GM23338 (cell line): ENCODE results near the gene KIF6. TPM values are rescaled to one million over a fixed set of nuclear protein-coding genes. Genes with fewer than 3 reads are reported as not detected.

Experiments used
- ATAC-seq: fragments of 200-7000 bp; cut with Tn5 transposase; 3 replicates; pipeline ENCODE4 v1.9.1; 2020
- DNase-seq: peaks from one replicate; pipeline ENCODE4 v3.0.0-alpha.2; 2015; ENCODE audit warnings: low spot score
- H2AFZ ChIP-seq: fragments of 200-600 bp; sonication (generic); 2 replicates; pipeline ENCODE4 v1.8.0; 2016; ENCODE audit warnings: antibody characterized with exemption, mild to moderate bottlenecking, moderate library complexity
- H3F3A ChIP-seq: fragments of 200-600 bp; sonication (generic); replicated peaks from 2 replicates; pipeline ENCODE4 v1.8.0; 2017; ENCODE audit warnings: antibody characterized with exemption, mixed run types, low read depth
- H3K27ac ChIP-seq: fragments of 200-600 bp; sonication (generic); 2 replicates; pipeline ENCODE4 v1.6.1; 2016; ENCODE audit warnings: low read depth
- H3K27me3 ChIP-seq: fragments of 200-600 bp; sonication (generic); 2 replicates; pipeline ENCODE4 v1.8.0; 2016; ENCODE audit warnings: mild to moderate bottlenecking, mixed run types, moderate library complexity; ENCODE audit not compliant: insufficient read depth
- H3K36me3 ChIP-seq: fragments of 200-600 bp; sonication (generic); 2 replicates; pipeline ENCODE4 v1.8.0; 2016; ENCODE audit warnings: mild to moderate bottlenecking; ENCODE audit not compliant: insufficient read depth
- H3K4me1 ChIP-seq: fragments of 200-600 bp; sonication (generic); 2 replicates; pipeline ENCODE4 v1.8.0; 2016; ENCODE audit warnings: mild to moderate bottlenecking, moderate library complexity; ENCODE audit not compliant: insufficient read depth
- H3K4me2 ChIP-seq: fragments of 200-600 bp; sonication (generic); 2 replicates; pipeline ENCODE4 v1.7.1; 2017; ENCODE audit warnings: mixed run types
- H3K4me3 ChIP-seq: fragments of 200-600 bp; sonication (generic); 2 replicates; pipeline ENCODE4 v1.6.1; 2016; ENCODE audit warnings: mixed run types
- H3K79me2 ChIP-seq: fragments of 200-600 bp; sonication (generic); replicated peaks from 2 replicates; pipeline ENCODE4 v1.8.0; 2017; ENCODE audit warnings: mild to moderate bottlenecking; ENCODE audit not compliant: insufficient read depth
- H3K9me2 ChIP-seq: fragments of 200-600 bp; sonication (generic); 2 replicates; pipeline ENCODE4 v1.8.0; 2017; ENCODE audit not compliant: insufficient read depth
- H4K20me1 ChIP-seq: fragments of 200-600 bp; sonication (generic); replicated peaks from 2 replicates; pipeline ENCODE4 v1.8.0; 2017; ENCODE audit warnings: mild to moderate bottlenecking; ENCODE audit not compliant: insufficient read depth
- H3K27ac Mint-ChIP-seq: 2 replicates; pipeline ENCODE4 v1.8.0; 2020; ENCODE audit warnings: inconsistent platforms, mild to moderate bottlenecking, moderate library complexity, mixed read lengths
- H3K27me3 Mint-ChIP-seq: 3 replicates; pipeline ENCODE4 v1.8.0; 2022; ENCODE audit warnings: low read depth, mild to moderate bottlenecking, moderate library complexity, mixed read lengths, inconsistent platforms; ENCODE audit not compliant: insufficient read depth, poor library complexity
- H3K36me3 Mint-ChIP-seq: 3 replicates; pipeline ENCODE4 v1.8.0; 2021; ENCODE audit warnings: low read depth, mild to moderate bottlenecking, inconsistent platforms, moderate library complexity, mixed read lengths
- H3K4me1 Mint-ChIP-seq: 3 replicates; pipeline ENCODE4 v1.8.0; 2020; ENCODE audit warnings: mild to moderate bottlenecking, inconsistent platforms, mixed read lengths
- H3K4me3 Mint-ChIP-seq: 3 replicates; pipeline ENCODE4 v1.8.0; 2021; ENCODE audit warnings: moderate library complexity, mild to moderate bottlenecking, inconsistent platforms, mixed read lengths
- H3K9me3 Mint-ChIP-seq: 3 replicates; pipeline ENCODE4 v1.8.0; 2020; ENCODE audit warnings: moderate library complexity, mild to moderate bottlenecking, inconsistent platforms, mixed read lengths
- CREB1 ChIP-seq: fragments of 250-450 bp; sonication (Bioruptor Pico); IDR thresholded peaks from 2 replicates; pipeline ENCODE4 v1.5.0; 2020; ENCODE audit warnings: low read depth, mild to moderate bottlenecking, moderate library complexity
- CTCF ChIP-seq, 2 experiments: fragments of 200-600 bp in 1 of 2; sonication (generic) in 1 of 2; conservative IDR thresholded peaks; 2 replicates each; pipeline versions ENCODE4 v1.5.1 to v1.6.1; 2016 to 2017; ENCODE audit warnings: antibody characterized with exemption in 2 of 2, low read depth in 2 of 2, mild to moderate bottlenecking in 2 of 2, moderate library complexity in 1 of 2
- EZH2 ChIP-seq: fragments of 200-600 bp; sonication (generic); IDR thresholded peaks from one replicate; pipeline ENCODE4 v1.8.0; 2017; ENCODE audit warnings: antibody characterized with exemption, mild to moderate bottlenecking, low read depth; ENCODE audit not compliant: unreplicated experiment
- JUNB ChIP-seq: IDR thresholded peaks from one replicate; pipeline ENCODE4 v1.6.1; 2016; ENCODE audit warnings: antibody characterized with exemption; ENCODE audit not compliant: unreplicated experiment
- STAT1 ChIP-seq: IDR thresholded peaks from one replicate; pipeline ENCODE4 v1.6.1; 2016; ENCODE audit warnings: antibody characterized with exemption; ENCODE audit not compliant: unreplicated experiment
- ZNF331 ChIP-seq: fragments of 250-450 bp; sonication (Bioruptor Pico); IDR thresholded peaks from 2 replicates; pipeline ENCODE4 v1.5.0; 2020; ENCODE audit warnings: low read depth, mild to moderate bottlenecking, moderate library complexity
- ZNF462 ChIP-seq: fragments of 250-450 bp; sonication (Bioruptor Pico); IDR thresholded peaks from 2 replicates; pipeline ENCODE4 v1.5.0; 2020; ENCODE audit warnings: mild to moderate bottlenecking, moderate library complexity
- polyA plus RNA-seq: library from polyadenylated mRNA; unstranded; fragments of >200 nt; fragmentation: Nextera tagmentation; extraction: Ambion mirVana; gene quantifications from 2 replicates; pipeline ENCODE4 v1.2.1, GENCODE V29; 2016
- total RNA-seq: library from RNA; depleted of rRNA; stranded (reverse); fragments of >200 nt; shearing (Covaris generic); gene quantifications from 2 replicates; pipeline ENCODE4 v1.2.3, GENCODE V29; 2014

KIF6 gene
- total and polyA plus RNA-seq, 2 experiments from 2014 or later = 0.87 to 1.7 TPM

GRCh38 chr6:39338397-39338796 is 386.8 kb downstream of the KIF6 start (continued):
- TF ChIP-seq ZNF462 (CRISPR knock-in tag) (no peak), CREB1 (CRISPR knock-in tag) (no peak), ZNF331 (no peak), CTCF (conservative IDR thresholded peaks at IDR 0.05; ENCODE audit: low read depth in 2 of 2) (no peak), EZH2 (no peak)

- Histone ChIP-seq H3K27ac (no peak overlapping the region), H3K27me3 (no peaks in the 10 kb centered on the region), H3K9me2 (no peaks in the 10 kb centered on the region), H3K4me1 (no peaks in the 10 kb centered on the region), H4K20me1 (no peaks in the 10 kb centered on the region), H3K36me3 (no peaks in the 10 kb centered on the region), H2AFZ (peak overlapping the region; percentile 73; the same call in 1 of the 2 replicates), H3F3A (no peaks in the 10 kb centered on the region), H3K79me2 (no peaks in the 10 kb centered on the region), H3K4me3 (no peak overlapping the region), H3K4me2 (no peak overlapping the region)
- H3K27ac Mint-ChIP-seq = no peak overlapping the region
- no peak overlapping the region for H3K4me3 Mint-ChIP-seq
- no peaks in the 10 kb centered on the region for H3K9me3 Mint-ChIP-seq
- ATAC-seq (peak; percentile 21; the same call in 2 of the 3 replicates), DNase-seq (no peak)
- H3K4me1 Mint-ChIP-seq = peaks cover 18% of the 10 kb centered on the region
- H3K27me3 Mint-ChIP-seq = peaks cover 10% of the 10 kb centered on the region
- no peaks in the 10 kb centered on the region for H3K36me3 Mint-ChIP-seq
- TF ChIP-seq EZH2 (no peak), JUNB (no peak), CTCF (conservative IDR thresholded peaks at IDR 0.05; ENCODE audit: low read depth in 2 of 2) (no peak), STAT1 (no peak)
Measured at GRCh38 chr6:39335780-39336545, 389.2 kb downstream of the KIF6 start.
